NCI-H345 treated with DMSO at 0.1 percent for 48 hours (cell line): ENCODE measurements around the gene CUX1.
"Not testable (repeated sequence)": the region's sequence is repeated elsewhere in the genome, so short reads cannot be mapped to it uniquely, and the experiment has no call there.

ENCODE experiments used
- DNase-seq: peaks from one replicate; lab custom pipeline; 2025; ENCODE audit not compliant: unreplicated experiment; lab: John Stamatoyannopoulos, UW

CUX1 gene

DNA sequence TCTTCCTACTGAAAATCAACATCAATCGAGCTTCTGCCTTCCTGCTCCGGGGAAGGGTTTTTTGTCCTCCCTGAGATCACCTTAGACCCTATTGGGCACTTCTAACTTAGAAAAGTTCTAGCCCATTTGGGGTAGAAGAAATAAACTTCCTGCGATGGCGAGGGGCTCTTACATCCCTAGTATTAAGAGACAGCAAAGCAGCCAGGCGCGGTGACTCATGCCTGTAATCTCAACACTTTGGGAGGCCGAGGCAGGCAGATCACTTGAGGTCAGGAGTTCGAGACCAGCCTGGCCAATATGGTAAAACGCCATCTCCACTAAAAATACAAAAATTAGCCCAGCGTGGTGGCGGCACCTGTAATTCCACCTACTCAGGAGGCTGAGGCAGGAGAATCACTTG lies 507.7 kb downstream of the CUX1 start:
- not testable (repeated sequence) for DNase-seq

DNA sequence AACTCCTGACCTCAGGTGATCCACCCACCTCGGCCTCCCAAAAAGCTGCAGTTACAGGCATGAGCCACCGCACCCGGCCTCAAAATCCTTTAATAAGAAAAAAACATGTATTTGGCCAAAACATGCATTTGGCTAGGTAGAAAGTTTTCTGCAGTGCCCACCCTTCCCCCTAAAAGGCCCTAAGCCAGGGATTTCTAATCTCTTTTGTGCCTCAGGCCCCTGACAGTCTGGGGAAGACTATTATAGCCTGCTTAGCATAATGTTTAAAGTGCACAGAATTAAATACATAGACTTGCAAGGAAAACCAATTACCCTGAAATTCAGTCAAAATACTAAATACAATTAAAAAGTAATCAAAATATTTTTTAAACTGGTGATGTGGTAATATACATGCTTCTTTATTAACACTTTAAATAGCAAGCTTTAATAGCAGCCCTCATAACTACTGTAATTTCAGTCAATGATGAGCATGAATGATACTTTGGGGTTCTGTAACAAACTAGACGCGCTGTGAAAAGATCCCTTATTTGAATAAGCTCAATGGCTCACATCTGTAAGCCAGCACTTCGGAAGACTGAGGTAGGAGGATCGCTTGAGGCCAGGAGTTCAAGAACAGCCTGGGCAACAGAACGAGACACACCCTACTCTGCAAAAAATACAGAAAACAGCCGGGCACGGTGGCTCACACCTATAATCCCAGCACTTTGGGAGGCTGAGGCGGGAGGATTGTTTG lies 508.9 kb downstream of the CUX1 start:
- no peak for DNase-seq

DNA sequence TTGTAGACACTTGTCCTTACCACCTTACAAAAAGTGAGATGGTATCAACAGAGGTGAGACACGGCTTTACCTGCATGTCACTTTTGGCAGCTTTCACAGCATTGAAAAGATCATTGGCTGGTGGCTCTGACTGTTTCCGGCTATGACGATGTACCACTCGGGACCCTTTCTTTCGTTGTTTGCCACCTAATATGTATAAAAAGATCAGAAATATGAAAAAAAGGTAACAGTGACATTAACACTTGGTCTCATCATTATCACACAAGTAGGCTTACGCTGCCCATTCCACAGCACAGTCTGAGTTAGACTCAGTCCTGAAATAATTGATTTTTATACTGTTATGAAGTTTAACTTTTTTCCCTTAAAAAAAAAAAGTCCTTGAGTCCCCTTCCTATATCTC lies 509.8 kb downstream of the CUX1 start:
- not testable (repeated sequence) for DNase-seq

DNA sequence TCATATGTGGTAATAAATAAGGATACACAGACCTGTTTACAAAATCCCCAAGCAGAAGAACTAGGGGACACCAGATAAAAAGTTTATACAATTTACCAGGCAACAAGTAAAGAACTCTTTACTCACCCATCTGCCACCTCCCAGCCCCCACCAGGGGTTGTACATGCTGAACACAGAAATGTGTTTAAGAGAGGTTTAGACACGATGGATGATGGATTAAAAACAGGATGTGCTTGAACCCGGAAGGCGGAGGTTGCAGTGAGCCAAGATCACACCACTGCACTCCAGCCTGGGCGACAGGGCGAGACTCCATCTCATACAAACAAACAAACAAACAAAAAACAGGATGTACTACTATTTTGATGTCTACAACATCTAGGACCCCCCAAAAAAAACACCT lies 511.4 kb downstream of the CUX1 start:
- DNase-seq: not testable (repeated sequence)

DNA sequence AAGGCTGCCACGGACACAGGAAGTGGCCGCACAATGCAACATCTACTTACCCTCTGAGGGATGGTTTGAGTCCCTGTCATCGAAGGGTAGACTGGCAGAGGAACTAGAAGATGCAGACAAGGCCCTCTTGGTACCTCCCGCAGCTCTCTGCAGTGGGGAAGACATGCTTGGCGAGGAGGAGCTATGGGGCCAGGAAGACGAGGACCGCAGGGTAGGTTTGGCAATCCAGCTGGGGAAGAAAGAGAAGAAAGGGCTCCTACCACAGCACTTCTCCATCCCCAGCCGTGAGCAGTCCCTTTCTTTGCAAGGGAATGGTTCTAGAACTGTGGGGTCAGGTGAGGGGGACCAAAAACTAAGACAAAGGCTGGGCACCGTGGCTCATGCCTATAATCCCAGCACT lies 511.9 kb downstream of the CUX1 start:
- not testable (repeated sequence) for DNase-seq

DNA sequence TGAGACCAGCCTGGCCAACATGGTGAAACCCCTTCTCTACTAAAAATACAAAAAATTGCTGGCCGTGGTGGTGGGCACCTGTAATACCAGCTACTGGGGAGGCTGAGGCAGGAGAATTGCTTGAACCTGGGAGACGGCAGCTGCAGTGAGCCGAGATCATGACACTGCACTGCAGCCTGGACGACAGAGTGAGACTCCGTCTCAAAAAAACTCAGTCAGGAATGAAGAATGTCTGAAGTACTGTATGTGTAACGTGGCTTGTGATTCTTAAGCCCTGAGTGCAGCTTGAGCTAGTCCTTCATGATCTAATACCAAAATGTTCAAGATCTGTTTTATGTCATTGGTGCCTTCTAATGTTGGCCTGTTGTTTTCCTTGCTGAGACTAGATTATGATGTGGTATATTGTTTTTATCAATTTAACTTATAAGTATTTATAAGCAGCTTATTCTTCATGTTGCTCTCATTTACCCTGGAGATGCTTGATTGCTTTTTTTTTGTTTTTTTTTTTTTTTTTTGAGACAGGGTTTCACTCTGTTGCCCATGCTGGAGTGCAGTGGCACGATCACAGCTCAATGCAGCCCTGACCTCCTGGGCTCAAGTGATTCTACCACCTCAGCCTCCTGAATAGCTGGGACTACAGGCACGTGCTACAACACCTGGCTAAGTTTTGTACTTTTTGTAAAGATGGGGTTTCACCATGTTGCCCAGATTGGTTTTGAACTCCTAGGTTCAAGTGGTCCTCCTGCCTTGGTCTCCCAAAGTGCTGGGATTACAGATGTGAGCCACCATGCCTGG lies 513.4 kb downstream of the CUX1 start:
- not testable (repeated sequence) for DNase-seq
